Caco-2 (cell line): ENCODE results near the gene ARL17A. TPM values are rescaled to one million over a fixed set of nuclear protein-coding genes. Genes with fewer than 3 reads are reported as not detected.
"Not testable (repeated sequence)": the region's sequence is repeated elsewhere in the genome, so short reads cannot be mapped to it uniquely, and the experiment has no call there.

Experiments
- BruUV-seq: library from RNA; stranded (reverse); fragments of 400-500 nt; replicated peaks from 2 replicates; lab custom pipeline; 2021; lab: Mats Ljungman, UMichigan
- CTCF ChIA-PET: fragments of 300-600 bp; sonication (Branson Sonifier 250); formaldehyde crosslinking; loops from one replicate; lab custom pipeline; 2022; ENCODE audit warnings: antibody characterized with exemption; lab: Charles Lee
- POLR2A ChIA-PET: fragments of 300-600 bp; sonication (Branson Sonifier 250); formaldehyde crosslinking; loops from one replicate; lab custom pipeline; 2022; ENCODE audit warnings: antibody characterized with exemption; lab: Charles Lee
- DNase-seq, 2 experiments: peaks; one replicate each; pipeline versions ENCODE4 v3.0.0 to v3.0.0-alpha.2; 2020 to 2022
- H3K27me3 ChIP-seq: replicated peaks from 2 replicates; pipeline ENCODE4 v1.6.0; 2011; ENCODE audit warnings: low read length; ENCODE audit not compliant: control insufficient read depth, insufficient read depth
- H3K36me3 ChIP-seq: 2 replicates; pipeline ENCODE4 v1.5.1; 2011; ENCODE audit warnings: low read length; ENCODE audit not compliant: control insufficient read depth, insufficient read depth
- H3K4me1 ChIP-seq: fragments of 250-450 bp; sonication (Bioruptor Pico); 2 replicates; pipeline ENCODE4 v1.5.1; 2020; ENCODE audit warnings: mild to moderate bottlenecking
- H3K4me3 ChIP-seq: 2 replicates; pipeline ENCODE4 v1.5.1; 2011; ENCODE audit warnings: low read depth, mild to moderate bottlenecking, control low read depth, low read length
- H3K9me3 ChIP-seq: fragments of 250-450 bp; sonication (Bioruptor Pico); 2 replicates; pipeline ENCODE4 v1.5.1; 2020; ENCODE audit warnings: mild to moderate bottlenecking, moderate library complexity
- H3K27ac Mint-ChIP-seq: one replicate; pipeline ENCODE4 v1.8.0; 2022; ENCODE audit warnings: mixed read lengths; ENCODE audit not compliant: unreplicated experiment
- H3K27me3 Mint-ChIP-seq: one replicate; pipeline ENCODE4 v1.8.0; 2022; ENCODE audit warnings: mixed read lengths; ENCODE audit not compliant: insufficient read depth, unreplicated experiment
- H3K36me3 Mint-ChIP-seq: one replicate; pipeline ENCODE4 v1.8.0; 2022; ENCODE audit warnings: mild to moderate bottlenecking, mixed read lengths; ENCODE audit not compliant: insufficient read depth, unreplicated experiment
- H3K4me1 Mint-ChIP-seq: one replicate; pipeline ENCODE4 v1.8.0; 2022; ENCODE audit warnings: low read depth, mixed read lengths; ENCODE audit not compliant: unreplicated experiment
- H3K4me3 Mint-ChIP-seq: one replicate; pipeline ENCODE4 v1.8.0; 2022; ENCODE audit warnings: mild to moderate bottlenecking, moderate library complexity, mixed read lengths; ENCODE audit not compliant: unreplicated experiment
- H3K9me3 Mint-ChIP-seq: one replicate; pipeline ENCODE4 v1.8.0; 2022; ENCODE audit warnings: mixed read lengths; ENCODE audit not compliant: unreplicated experiment
- intact Hi-C: fragments of 100-400 bp; cut with micrococcal nuclease; formaldehyde crosslinking; loops from one replicate; pipeline ENCODE4 v1.10.0; 2022; ENCODE audit not compliant: unreplicated experiment
- total RNA-seq: library from RNA; stranded (reverse); gene quantifications from 2 replicates; pipeline ENCODE4 v1.2.3, GENCODE V29; 2022

The ARL17A gene
- total RNA-seq, 1 experiment from 2014 or later, result 35.8 TPM

DNA sequence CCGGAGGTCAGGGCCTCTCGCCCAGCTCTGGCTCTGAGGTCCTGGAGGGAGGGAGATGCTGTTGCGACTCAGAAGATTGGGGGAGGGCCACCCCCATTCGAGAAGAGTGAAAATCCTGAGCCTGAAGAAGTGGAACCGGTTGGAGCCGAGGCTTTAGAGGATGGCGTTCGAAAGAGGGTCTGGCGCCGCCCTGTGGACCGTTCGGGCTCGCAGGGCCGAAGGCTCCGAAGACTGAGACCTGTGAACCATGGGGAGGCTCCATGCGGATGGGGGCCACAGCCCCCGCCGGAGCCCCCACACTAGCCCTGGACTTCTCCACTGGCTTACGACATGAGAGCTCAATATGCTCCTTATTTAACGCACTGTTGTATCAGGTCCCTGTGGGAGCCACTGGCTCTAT lies 20.3 kb downstream of the ARL17A start:
- H3K4me3 Mint-ChIP-seq, DNase-seq, POLR2A ChIA-PET, H3K36me3 Mint-ChIP-seq, H3K27me3 Mint-ChIP-seq, CTCF ChIA-PET, H3K4me1 ChIP-seq, H3K36me3 ChIP-seq, H3K4me3 ChIP-seq, H3K27ac Mint-ChIP-seq, BruUV-seq, H3K9me3 Mint-ChIP-seq, intact Hi-C loops, H3K4me1 Mint-ChIP-seq, H3K27me3 ChIP-seq, H3K9me3 ChIP-seq: not testable (repeated sequence)

GRCh38 chr17:46548607-46549006 lies 30.9 kb downstream of the ARL17A start:
- H3K4me1 ChIP-seq, H3K9me3 ChIP-seq, CTCF ChIA-PET, DNase-seq, H3K4me1 Mint-ChIP-seq, H3K4me3 Mint-ChIP-seq, H3K27ac Mint-ChIP-seq, BruUV-seq, H3K27me3 Mint-ChIP-seq, H3K36me3 ChIP-seq, POLR2A ChIA-PET, H3K9me3 Mint-ChIP-seq, H3K27me3 ChIP-seq, intact Hi-C loops, H3K4me3 ChIP-seq: not testable (repeated sequence)
- H3K36me3 Mint-ChIP-seq, result peaks cover 11% of the 10 kb centered on the region

DNA sequence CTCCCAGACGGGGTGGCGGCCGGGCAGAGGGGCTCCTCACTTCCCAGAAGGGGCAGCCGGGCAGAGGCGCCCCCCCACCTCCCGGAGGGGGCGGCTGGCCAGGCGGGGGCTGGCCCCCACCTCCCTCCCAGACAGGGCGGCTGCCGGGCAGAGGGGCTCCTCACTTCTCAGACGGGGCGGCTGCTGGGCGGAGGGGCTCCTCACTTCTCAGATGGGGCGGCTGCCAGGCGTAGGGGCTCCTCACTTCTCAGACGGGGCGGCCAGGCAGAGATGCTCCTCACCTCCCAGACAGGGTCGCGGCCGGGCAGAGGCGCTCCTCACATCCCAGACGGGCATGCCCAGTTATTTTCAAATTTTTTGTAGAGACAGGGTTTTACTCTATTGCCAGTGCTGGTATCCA lies 44.8 kb downstream of the ARL17A start:
- H3K36me3 Mint-ChIP-seq, H3K27me3 Mint-ChIP-seq, H3K36me3 ChIP-seq, H3K4me3 ChIP-seq, intact Hi-C loops, H3K27ac Mint-ChIP-seq, H3K4me1 ChIP-seq, BruUV-seq, POLR2A ChIA-PET, CTCF ChIA-PET, H3K9me3 ChIP-seq, H3K4me1 Mint-ChIP-seq, H3K4me3 Mint-ChIP-seq, H3K27me3 ChIP-seq, H3K9me3 Mint-ChIP-seq: not testable (repeated sequence)
- peak in 1 of 2 experiments; percentile 39 for DNase-seq

DNA sequence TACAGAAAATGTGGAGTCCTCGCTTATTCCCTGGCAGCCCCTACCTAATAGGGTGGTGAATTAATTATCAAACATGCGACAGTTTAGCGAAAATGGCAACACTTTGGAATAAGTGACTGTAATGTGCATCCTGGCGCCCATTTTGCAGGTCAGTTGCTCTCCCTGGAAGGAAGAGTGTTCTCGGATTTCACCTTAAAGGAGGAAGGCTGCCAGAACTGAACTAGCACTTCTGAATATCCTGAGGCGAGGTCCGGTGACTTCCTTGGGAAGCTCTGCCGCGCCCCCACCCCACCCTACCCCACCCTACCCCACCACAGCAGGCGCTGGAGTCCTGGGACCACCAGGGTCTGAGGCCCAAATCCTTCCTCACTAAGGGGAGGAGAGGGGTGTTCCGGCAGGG lies 67.3 kb downstream of the ARL17A start, which contains the start of gene LRRC37A2:
LRRC37A2 (plus strand) TSS at position 301 of the 400 bp plus-strand sequence. CDS start 245 bp downstream, outside the sequence.
- H3K4me3 ChIP-seq, POLR2A ChIA-PET, H3K4me3 Mint-ChIP-seq, H3K4me1 ChIP-seq, H3K9me3 Mint-ChIP-seq, BruUV-seq, CTCF ChIA-PET, DNase-seq, H3K4me1 Mint-ChIP-seq, H3K27ac Mint-ChIP-seq, H3K36me3 Mint-ChIP-seq, H3K36me3 ChIP-seq, H3K27me3 ChIP-seq, H3K27me3 Mint-ChIP-seq, H3K9me3 ChIP-seq, intact Hi-C loops: not testable (repeated sequence)

DNA sequence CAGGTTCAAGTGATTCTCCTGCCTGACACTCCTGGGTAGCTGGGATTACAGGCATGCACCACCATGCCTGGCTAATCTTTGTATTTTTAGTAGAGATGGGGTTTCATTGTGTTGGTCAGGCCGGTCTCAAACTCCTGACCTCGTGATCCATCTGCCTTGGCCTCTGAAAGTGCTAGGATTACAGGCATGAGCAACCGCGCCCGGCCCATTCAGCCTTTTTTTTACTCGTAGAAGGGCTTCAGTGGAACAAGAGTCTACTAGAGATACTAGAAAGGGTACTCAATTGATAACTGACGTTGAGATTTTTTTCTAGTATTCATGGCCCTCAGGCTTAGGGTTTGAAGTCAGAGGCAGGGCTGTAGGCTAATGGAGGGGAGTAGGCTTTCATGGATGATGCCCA lies 73.6 kb downstream of the ARL17A start:
- DNase-seq, H3K9me3 Mint-ChIP-seq, H3K4me1 Mint-ChIP-seq, BruUV-seq, H3K9me3 ChIP-seq, H3K36me3 Mint-ChIP-seq, POLR2A ChIA-PET, intact Hi-C loops, H3K27ac Mint-ChIP-seq, H3K4me1 ChIP-seq, H3K4me3 ChIP-seq, H3K36me3 ChIP-seq, H3K4me3 Mint-ChIP-seq, H3K27me3 Mint-ChIP-seq, CTCF ChIA-PET, H3K27me3 ChIP-seq: not testable (repeated sequence)

DNA sequence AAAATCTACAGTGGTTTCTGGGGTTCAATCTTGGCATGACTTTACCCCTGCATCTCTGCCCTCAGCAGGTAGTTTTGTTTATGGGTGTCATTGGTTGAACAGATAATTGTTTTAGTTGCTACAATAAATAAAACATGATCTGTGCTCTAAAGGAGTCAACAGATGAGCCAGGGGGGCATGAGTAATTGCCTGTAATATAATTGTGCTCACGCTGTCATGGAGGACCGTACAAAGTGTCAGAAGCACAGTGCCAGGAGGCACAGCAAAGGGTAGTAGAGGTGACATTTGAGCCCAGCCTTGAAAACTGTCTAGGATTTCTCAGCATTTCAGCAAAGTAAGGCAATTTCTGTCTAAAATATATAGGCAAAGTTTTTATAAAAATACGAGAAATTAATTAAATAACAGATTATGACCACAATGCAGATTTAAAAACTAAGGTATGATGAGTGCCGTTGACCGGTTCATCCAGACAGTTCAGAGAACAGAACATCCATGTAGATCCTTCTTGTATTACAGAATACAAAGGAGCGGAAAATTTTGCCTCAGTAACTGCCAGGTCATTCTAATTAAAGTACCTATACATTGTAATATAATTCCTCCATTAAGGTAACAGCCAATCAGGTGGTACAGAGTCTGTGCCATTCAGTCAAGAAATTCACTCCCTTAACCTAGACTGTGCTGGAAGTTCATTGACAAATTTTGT lies 79.9 kb downstream of the ARL17A start:
- H3K4me1 Mint-ChIP-seq, H3K27ac Mint-ChIP-seq, H3K9me3 Mint-ChIP-seq, H3K4me3 Mint-ChIP-seq, CTCF ChIA-PET, BruUV-seq, H3K9me3 ChIP-seq, intact Hi-C loops, POLR2A ChIA-PET, H3K4me1 ChIP-seq, H3K36me3 ChIP-seq, H3K36me3 Mint-ChIP-seq, H3K27me3 Mint-ChIP-seq, H3K27me3 ChIP-seq, H3K4me3 ChIP-seq, DNase-seq: not testable (repeated sequence)

- intact Hi-C loops, POLR2A ChIA-PET, H3K9me3 ChIP-seq, DNase-seq, H3K36me3 ChIP-seq, H3K27me3 ChIP-seq, BruUV-seq, H3K27me3 Mint-ChIP-seq, H3K4me1 Mint-ChIP-seq, H3K36me3 Mint-ChIP-seq, H3K27ac Mint-ChIP-seq, H3K4me1 ChIP-seq, H3K4me3 Mint-ChIP-seq, H3K4me3 ChIP-seq, H3K9me3 Mint-ChIP-seq, CTCF ChIA-PET: not testable (repeated sequence)
These were observed 87.5 kb downstream of the ARL17A start for GRCh38 chr17:46492021-46492420.
